ENCODE measurements around the gene IRF4. TPM values are rescaled to one million over a fixed set of nuclear protein-coding genes. Genes with fewer than 3 reads are reported as not detected.

Gene IRF4
- total and polyA plus RNA-seq, 12 donors = 0.04 to 3.6 (median 0.32) TPM; not detected in 1

DNA sequence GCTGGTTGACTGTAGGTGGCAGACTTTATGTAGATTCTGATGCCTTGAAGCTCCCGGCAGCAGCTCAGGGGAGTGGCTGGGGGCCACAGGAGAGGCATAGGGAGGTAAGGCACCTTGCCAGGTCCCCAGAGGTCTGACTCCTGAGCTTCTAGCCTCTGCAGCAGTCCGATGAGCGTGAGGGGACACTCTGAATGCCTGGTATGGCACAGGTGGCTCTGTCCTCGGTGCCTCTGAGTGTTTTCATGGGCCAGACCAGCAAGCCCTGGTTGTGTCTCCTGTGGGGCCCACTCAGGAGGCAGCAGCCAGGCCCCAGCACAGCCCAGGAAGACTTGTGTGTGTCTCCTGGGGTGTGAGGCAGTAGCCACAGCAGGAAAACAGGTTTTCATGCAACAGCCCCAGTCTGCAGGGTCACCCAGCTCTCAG, 39.7 kb upstream of the IRF4 start:
- ATAC-seq (no peak), DNase-seq (peak in 1 of 2 donors; percentile 6)
- TF ChIP-seq, protein P1, sequence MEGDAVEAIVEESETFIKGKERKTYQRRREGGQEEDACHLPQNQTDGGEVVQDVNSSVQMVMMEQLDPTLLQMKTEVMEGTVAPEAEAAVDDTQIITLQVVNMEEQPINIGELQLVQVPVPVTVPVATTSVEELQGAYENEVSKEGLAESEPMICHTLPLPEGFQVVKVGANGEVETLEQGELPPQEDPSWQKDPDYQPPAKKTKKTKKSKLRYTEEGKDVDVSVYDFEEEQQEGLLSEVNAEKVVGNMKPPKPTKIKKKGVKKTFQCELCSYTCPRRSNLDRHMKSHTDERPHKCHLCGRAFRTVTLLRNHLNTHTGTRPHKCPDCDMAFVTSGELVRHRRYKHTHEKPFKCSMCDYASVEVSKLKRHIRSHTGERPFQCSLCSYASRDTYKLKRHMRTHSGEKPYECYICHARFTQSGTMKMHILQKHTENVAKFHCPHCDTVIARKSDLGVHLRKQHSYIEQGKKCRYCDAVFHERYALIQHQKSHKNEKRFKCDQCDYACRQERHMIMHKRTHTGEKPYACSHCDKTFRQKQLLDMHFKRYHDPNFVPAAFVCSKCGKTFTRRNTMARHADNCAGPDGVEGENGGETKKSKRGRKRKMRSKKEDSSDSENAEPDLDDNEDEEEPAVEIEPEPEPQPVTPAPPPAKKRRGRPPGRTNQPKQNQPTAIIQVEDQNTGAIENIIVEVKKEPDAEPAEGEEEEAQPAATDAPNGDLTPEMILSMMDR (IDR thresholded peaks at IDR 0.05) = no peak
- intact Hi-C loops (cut with DNase I) = no loop called here
- Histone ChIP-seq H3K27ac (no peak overlapping the region), H3K36me3 (peaks cover 0 to 63% (median 9%) of the 10 kb centered on the region in 9 donors), H3K4me1 (peaks cover 0 to 9% (median 0%) of the 10 kb centered on the region in 9 donors), H3K27me3 (no peaks in the 10 kb centered on the region), H3K4me3 (no peak overlapping the region), H3K9me3 (no peaks in the 10 kb centered on the region)
- WGBS, 2 donors = 82 to 86% methylated on average over 4 of the region's 4 CpGs

DNA sequence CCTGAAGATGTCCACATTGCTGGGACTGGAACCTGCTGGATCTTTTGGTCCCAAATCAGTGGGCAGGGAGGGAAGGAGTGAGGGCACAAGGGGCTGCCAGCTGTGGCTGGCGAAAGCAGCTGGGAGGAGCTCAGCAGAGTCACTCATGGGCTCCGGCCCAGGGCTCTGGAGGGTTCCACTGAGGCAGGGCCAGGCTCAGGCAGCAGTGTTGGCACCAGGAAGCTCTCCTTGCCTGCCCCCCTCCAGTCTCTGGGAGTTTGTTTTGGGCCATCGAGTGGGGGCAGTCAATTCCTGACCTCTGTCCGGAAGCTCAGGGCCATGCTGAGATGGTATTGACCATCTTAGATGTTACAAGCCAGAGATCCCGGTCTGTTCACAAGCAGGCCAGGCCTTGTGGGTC, 39.1 kb upstream of the IRF4 start:
- H3K4me3 ChIP-seq = no peak overlapping the region
- H3K27ac ChIP-seq = no peak overlapping the region
- no peaks in the 10 kb centered on the region for H3K9me3 ChIP-seq
- ATAC-seq (no peak), DNase-seq (no peak)
- peaks cover 0 to 9% (median 0%) of the 10 kb centered on the region in 9 donors for H3K4me1 ChIP-seq
- no peaks in the 10 kb centered on the region for H3K27me3 ChIP-seq
- WGBS, 2 donors = 83 to 89% methylated on average over 5 of the region's 5 CpGs
- intact Hi-C loops (cut with DNase I) = no loop called here
- H3K36me3 ChIP-seq = peaks cover 0 to 57% (median 9%) of the 10 kb centered on the region in 9 donors
- TF ChIP-seq, protein P1 (IDR thresholded peaks at IDR 0.05) = no peak

DNA sequence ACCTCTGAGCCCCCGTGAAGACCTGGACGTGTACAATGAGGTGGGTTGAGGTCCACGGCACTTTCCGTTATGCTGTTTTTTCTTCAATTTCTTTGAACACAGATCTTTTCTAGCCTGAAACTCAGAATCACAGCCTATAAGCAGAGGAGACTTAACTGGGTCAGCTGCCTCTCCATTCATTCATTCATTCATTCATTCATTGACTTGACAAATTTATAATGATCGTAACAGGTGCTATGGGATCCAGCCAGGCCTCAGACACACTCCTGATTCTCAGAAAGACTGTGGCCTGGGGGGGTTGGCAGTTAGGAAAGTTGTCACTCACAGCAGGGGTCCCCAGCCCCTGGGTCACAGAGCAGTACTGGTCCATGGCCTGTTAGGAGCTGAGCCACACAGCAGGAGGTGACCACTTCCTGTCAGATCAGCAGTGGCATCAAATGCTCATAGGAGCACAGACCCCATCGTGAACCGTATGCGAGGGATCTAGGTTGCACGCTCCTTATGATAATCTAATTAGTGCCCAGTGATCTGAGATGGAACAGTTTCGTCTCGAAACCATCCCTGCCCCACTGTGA, 38.6 kb upstream of the IRF4 start:
- H3K4me1 ChIP-seq = peaks cover 0 to 9% (median 0%) of the 10 kb centered on the region in 9 donors
- peaks cover 0 to 52% (median 9%) of the 10 kb centered on the region in 9 donors for H3K36me3 ChIP-seq
- no peak for DNase-seq
- 78 to 81% methylated on average over 11 of the region's 11 CpGs for WGBS, 2 donors
- TF ChIP-seq, protein P1 (IDR thresholded peaks at IDR 0.05) = no peak
- no peaks in the 10 kb centered on the region for H3K9me3 ChIP-seq
- H3K27ac ChIP-seq = no peak overlapping the region
- intact Hi-C loops (cut with DNase I) = no loop called here
- no peak overlapping the region for H3K4me3 ChIP-seq
- no peaks in the 10 kb centered on the region for H3K27me3 ChIP-seq
- no peak for ATAC-seq

DNA sequence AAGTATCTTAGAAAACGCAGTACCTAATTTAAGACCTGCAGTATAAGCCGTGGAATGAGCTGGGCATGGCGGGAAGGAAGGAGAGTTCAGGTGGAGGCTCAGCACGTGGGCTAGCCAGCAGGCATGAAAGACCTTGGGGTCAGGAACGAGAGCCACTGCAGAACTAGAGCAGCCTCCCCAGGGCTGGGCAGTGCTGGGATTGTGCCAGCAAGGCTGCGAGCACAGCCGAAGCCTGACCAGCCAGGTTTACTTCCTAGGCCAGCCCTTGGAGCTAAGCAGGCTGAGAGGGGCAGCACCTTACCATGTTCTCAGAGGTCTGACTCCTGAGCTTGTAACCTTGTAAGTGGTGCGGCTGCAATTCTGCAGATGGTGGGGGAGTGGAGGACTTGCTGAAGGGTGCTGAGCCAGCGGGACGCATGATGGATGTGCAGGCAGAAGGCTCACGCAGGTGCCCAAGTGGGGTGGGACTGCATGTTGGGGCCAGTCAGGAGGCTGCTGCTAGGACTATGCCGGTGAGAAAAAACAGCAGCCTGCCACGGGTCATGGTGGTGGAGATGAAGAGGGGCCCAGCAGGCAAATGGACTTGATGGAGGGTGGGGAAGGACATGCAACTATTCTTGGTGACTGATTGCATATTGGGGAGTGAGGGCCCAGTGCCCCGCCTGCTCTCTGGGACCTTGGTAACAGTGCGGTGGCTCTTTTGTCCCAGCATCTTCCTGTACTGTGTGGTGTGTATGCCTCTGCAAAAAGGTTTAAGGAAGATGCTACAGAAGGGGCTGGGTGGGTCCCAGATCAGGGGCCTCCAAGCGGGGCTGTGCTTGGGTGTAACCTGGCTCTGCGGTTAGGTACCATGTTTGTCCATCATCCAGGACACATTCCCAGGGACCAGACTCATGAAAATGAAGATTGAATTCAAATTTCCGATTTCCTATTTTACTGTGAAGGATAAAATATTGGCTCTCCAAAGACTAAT, 37.6 kb upstream of the IRF4 start:
- H3K36me3 ChIP-seq = peaks cover 0 to 43% (median 9%) of the 10 kb centered on the region in 9 donors
- TF ChIP-seq, protein P1 (IDR thresholded peaks at IDR 0.05) = no peak
- peaks cover 0 to 9% (median 0%) of the 10 kb centered on the region in 9 donors for H3K4me1 ChIP-seq
- WGBS, 2 donors = 86 to 87% methylated on average over 18 of the region's 18 CpGs
- no peaks in the 10 kb centered on the region for H3K27me3 ChIP-seq
- H3K27ac ChIP-seq = no peak overlapping the region
- H3K9me3 ChIP-seq = no peaks in the 10 kb centered on the region
- no peak for DNase-seq
- no peak overlapping the region for H3K4me3 ChIP-seq
- peak in 2 of 8 donors; percentile 4 to 5 for ATAC-seq
- intact Hi-C loops (cut with DNase I) = no loop called here

All from heart right ventricle (tissue), 16 donors.